H9 (cell line): ENCODE data around the gene AVPR2. TPM values are rescaled to one million over a fixed set of nuclear protein-coding genes. Genes with fewer than 3 reads are reported as not detected.

Source experiments
- DNase-seq: peaks from one replicate; pipeline ENCODE4 v3.0.0-alpha.2; 2017
- H2AFZ ChIP-seq: one replicate; pipeline ENCODE4 v1.6.1; 2013; ENCODE audit warnings: mild to moderate bottlenecking, low read length, control low read depth, moderate library complexity
- H2AK5ac ChIP-seq: 2 replicates; pipeline ENCODE4 v1.6.1; 2013; ENCODE audit warnings: low read length, control low read depth, mixed read lengths; ENCODE audit not compliant: insufficient read length
- H2BK120ac ChIP-seq: one replicate; pipeline ENCODE4 v1.6.1; 2013; ENCODE audit warnings: low read depth, mild to moderate bottlenecking, low read length, control low read depth, inconsistent platforms; ENCODE audit not compliant: poor library complexity, severe bottlenecking
- H2BK12ac ChIP-seq: 2 replicates; pipeline ENCODE4 v1.6.1; 2013; ENCODE audit warnings: low read length, control low read depth, mixed read lengths, low read depth; ENCODE audit not compliant: insufficient read length
- H2BK15ac ChIP-seq: 2 replicates; pipeline ENCODE4 v1.6.1; 2013; ENCODE audit warnings: low read depth, low read length, control low read depth
- H2BK20ac ChIP-seq: one replicate; pipeline ENCODE4 v1.6.1; 2013; ENCODE audit warnings: low read depth, mild to moderate bottlenecking, low read length, control low read depth, inconsistent platforms; ENCODE audit not compliant: poor library complexity, severe bottlenecking
- H2BK5ac ChIP-seq: 2 replicates; pipeline ENCODE4 v1.6.1; 2013; ENCODE audit warnings: low read length, control low read depth, mixed read lengths; ENCODE audit not compliant: insufficient read length
- H3K14ac ChIP-seq: 2 replicates; pipeline ENCODE4 v1.6.1; 2013; ENCODE audit warnings: low read length, control low read depth; ENCODE audit not compliant: insufficient read depth
- H3K18ac ChIP-seq: 2 replicates; pipeline ENCODE4 v1.6.1; 2013; ENCODE audit warnings: low read depth, mild to moderate bottlenecking, mixed read lengths, low read length, control low read depth; ENCODE audit not compliant: insufficient read length
- H3K23ac ChIP-seq: 2 replicates; pipeline ENCODE4 v1.6.1; 2013; ENCODE audit warnings: low read length, control low read depth, mixed read lengths, low read depth; ENCODE audit not compliant: insufficient read length
- H3K23me2 ChIP-seq: 2 replicates; pipeline ENCODE4 v1.6.1; 2013; ENCODE audit warnings: low read depth, mild to moderate bottlenecking, mixed read lengths, low read length, control low read depth; ENCODE audit not compliant: insufficient read length, poor library complexity, severe bottlenecking
- H3K27ac ChIP-seq: 2 replicates; pipeline ENCODE4 v1.5.1; 2013; ENCODE audit warnings: low read length, control low read depth, mixed read lengths, low read depth; ENCODE audit not compliant: insufficient read length
- H3K27me3 ChIP-seq: 2 replicates; pipeline ENCODE4 v1.6.1; 2013; ENCODE audit warnings: low read length, control low read depth, inconsistent platforms; ENCODE audit not compliant: insufficient read depth
- H3K4ac ChIP-seq: 2 replicates; pipeline ENCODE4 v1.6.1; 2013; ENCODE audit warnings: low read depth, mild to moderate bottlenecking, control low read depth, inconsistent platforms, low read length, moderate library complexity
- H3K4me1 ChIP-seq: 2 replicates; pipeline ENCODE4 v1.6.1; 2013; ENCODE audit warnings: low read length, control low read depth, inconsistent platforms; ENCODE audit not compliant: insufficient read depth
- H3K4me2 ChIP-seq: 2 replicates; pipeline ENCODE4 v1.6.1; 2013; ENCODE audit warnings: low read length, control low read depth, mixed read lengths; ENCODE audit not compliant: insufficient read length, insufficient read depth
- H3K56ac ChIP-seq: 2 replicates; pipeline ENCODE4 v1.6.1; 2013; ENCODE audit warnings: low read depth, mild to moderate bottlenecking, mixed read lengths, low read length, control low read depth; ENCODE audit not compliant: insufficient read length
- H3K79me1 ChIP-seq: 2 replicates; pipeline ENCODE4 v1.6.1; 2013; ENCODE audit warnings: low read depth, mild to moderate bottlenecking, moderate library complexity, low read length, control low read depth, inconsistent platforms; ENCODE audit not compliant: insufficient read depth, poor library complexity, severe bottlenecking
- H3K79me2 ChIP-seq: 2 replicates; pipeline ENCODE4 v1.6.1; 2013; ENCODE audit warnings: low read length, control low read depth, inconsistent platforms; ENCODE audit not compliant: insufficient read depth
- H3K9ac ChIP-seq: 2 replicates; pipeline ENCODE4 v1.6.1; 2013; ENCODE audit warnings: low read length, control low read depth, mixed read lengths; ENCODE audit not compliant: insufficient read length; ENCODE audit errors: extremely low read depth
- H3K9me3 ChIP-seq: one replicate; pipeline ENCODE4 v1.6.1; 2013; ENCODE audit warnings: low read depth, low read length, inconsistent platforms; ENCODE audit not compliant: control insufficient read depth
- H3T11ph ChIP-seq: one replicate; pipeline ENCODE4 v1.6.1; 2013; ENCODE audit warnings: mild to moderate bottlenecking, low read length, control low read depth, inconsistent platforms
- H4K20me1 ChIP-seq: one replicate; pipeline ENCODE4 v1.6.1; 2013; ENCODE audit not compliant: control insufficient read depth, insufficient read length, insufficient read depth
- H4K5ac ChIP-seq: 2 replicates; pipeline ENCODE4 v1.6.1; 2013; ENCODE audit warnings: low read depth, mild to moderate bottlenecking, mixed read lengths, low read length, control low read depth; ENCODE audit not compliant: insufficient read length
- H4K8ac ChIP-seq: replicated peaks from 2 replicates; pipeline ENCODE4 v1.6.1; 2013; ENCODE audit warnings: low read length, control low read depth, mixed read lengths, low read depth; ENCODE audit not compliant: insufficient read length
- H4K91ac ChIP-seq: 2 replicates; pipeline ENCODE4 v1.6.1; 2013; ENCODE audit warnings: low read depth, mild to moderate bottlenecking, moderate library complexity, mixed read lengths, low read length, control low read depth; ENCODE audit not compliant: insufficient read length
- H3K27ac Mint-ChIP-seq, 3 experiments: 2 replicates in 2 of 3; 3 replicates in 1 of 3; pipeline ENCODE4 v1.8.0; 2020 to 2021; ENCODE audit warnings: mixed read lengths in 3 of 3, mild to moderate bottlenecking in 1 of 3, moderate library complexity in 1 of 3
- H3K27me3 Mint-ChIP-seq: 2 replicates; pipeline ENCODE4 v1.8.0; 2021; ENCODE audit warnings: low read depth, mild to moderate bottlenecking, moderate library complexity, mixed read lengths
- H3K36me3 Mint-ChIP-seq, 3 experiments: 2 replicates in 2 of 3; 3 replicates in 1 of 3; pipeline ENCODE4 v1.8.0; 2020 to 2021; ENCODE audit warnings: low read depth in 3 of 3, mixed read lengths in 3 of 3; ENCODE audit not compliant: insufficient read depth in 1 of 3
- H3K4me1 Mint-ChIP-seq, 2 experiments: 2 replicates each; pipeline ENCODE4 v1.8.0; 2020; ENCODE audit warnings: mixed read lengths in 2 of 2
- H3K4me3 Mint-ChIP-seq, 2 experiments: 2 replicates in 1 of 2; 3 replicates in 1 of 2; pipeline ENCODE4 v1.8.0; 2020 to 2021; ENCODE audit warnings: mild to moderate bottlenecking in 2 of 2, mixed read lengths in 2 of 2, moderate library complexity in 1 of 2
- H3K9me3 Mint-ChIP-seq, 2 experiments: 2 replicates in 1 of 2; 3 replicates in 1 of 2; pipeline ENCODE4 v1.8.0; 2020; ENCODE audit warnings: mild to moderate bottlenecking in 2 of 2, mixed read lengths in 2 of 2, moderate library complexity in 1 of 2
- WGBS: extraction: QIAGEN DNeasy Blood & Tissue Kit; methylation state at CpG from one replicate; pipeline ENCODE4 v1.1.7; 2013; ENCODE audit warnings: missing lambda C conversion rate, low lambda C conversion rate, mixed read lengths; ENCODE audit not compliant: insufficient read length; ENCODE audit errors: extremely low coverage; 5-methylcytosine and 5-hydroxymethylcytosine counted together
- total RNA-seq: library from RNA; stranded (reverse); gene quantifications from 2 replicates; pipeline ENCODE4 v1.2.1, GENCODE V29; 2021
- TF ChIP-seq, protein P1 (sequence below): fragments of 200-600 bp; sonication (generic); conservative IDR thresholded peaks from 3 replicates; pipeline ENCODE4 v1.8.0; 2021; ENCODE audit warnings: antibody characterized with exemption, mild to moderate bottlenecking

Gene AVPR2
- total RNA-seq, 1 experiment from 2014 or later, result not detected

DNA sequence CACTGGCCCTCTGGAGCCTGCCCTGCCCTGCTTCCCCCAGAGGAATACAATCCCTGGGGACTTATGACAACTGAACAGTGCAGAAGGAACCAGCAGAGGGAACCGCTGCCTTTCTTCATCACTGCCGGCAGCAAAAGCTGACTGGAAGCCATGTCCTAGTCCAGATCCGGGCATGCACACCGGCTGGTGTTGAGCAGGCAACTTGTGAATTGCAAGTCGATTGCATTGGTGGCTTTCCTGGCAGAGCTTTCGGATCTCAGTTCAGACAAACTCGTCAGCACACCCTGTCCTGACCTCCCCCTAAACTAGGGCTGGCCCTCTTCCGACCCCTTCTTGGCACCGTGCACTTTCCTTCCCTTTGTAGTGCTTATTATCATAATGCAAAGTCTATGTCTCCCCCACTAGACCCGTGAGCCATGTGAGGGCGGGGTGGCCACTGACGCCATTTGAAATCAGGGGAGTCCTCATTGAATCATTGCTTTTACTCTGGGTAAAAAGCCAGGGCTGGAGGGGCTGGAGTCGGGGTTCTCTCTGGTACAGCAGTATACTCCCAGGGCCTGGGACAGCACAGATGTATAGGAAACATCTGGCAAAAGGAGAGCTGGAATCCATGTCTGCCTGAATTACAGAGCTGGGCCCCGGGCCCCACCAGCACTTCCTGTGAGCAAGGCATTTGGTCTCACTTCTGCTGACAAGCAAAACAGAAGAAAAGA lies 19.8 kb downstream of the AVPR2 start:
- Histone ChIP-seq H3K79me2 (no peaks in the 10 kb centered on the region), H2AK5ac (no peak overlapping the region), H2AFZ (no peak overlapping the region), H3K4ac (no peak overlapping the region), H2BK15ac (no peak overlapping the region), H3K79me1 (no peaks in the 10 kb centered on the region), H4K20me1 (no peaks in the 10 kb centered on the region), H3K9ac (no peak overlapping the region), H3K56ac (no peak overlapping the region), H2BK12ac (no peak overlapping the region), H3K14ac (no peak overlapping the region), H4K5ac (no peak overlapping the region), H2BK120ac (no peak overlapping the region), H3T11ph (no peak overlapping the region), H3K18ac (no peak overlapping the region), H3K4me1 (no peaks in the 10 kb centered on the region), H3K27me3 (no peaks in the 10 kb centered on the region), H3K9me3 (peaks cover 2% of the 10 kb centered on the region), H2BK5ac (no peak overlapping the region), H3K23ac (no peak overlapping the region), H3K27ac (no peak overlapping the region), H4K91ac (no peak overlapping the region), H3K4me2 (no peak overlapping the region), H4K8ac (no peak overlapping the region), H3K23me2 (peaks cover 22% of the 10 kb centered on the region), H2BK20ac (no peak overlapping the region)
- TF ChIP-seq, protein P1, sequence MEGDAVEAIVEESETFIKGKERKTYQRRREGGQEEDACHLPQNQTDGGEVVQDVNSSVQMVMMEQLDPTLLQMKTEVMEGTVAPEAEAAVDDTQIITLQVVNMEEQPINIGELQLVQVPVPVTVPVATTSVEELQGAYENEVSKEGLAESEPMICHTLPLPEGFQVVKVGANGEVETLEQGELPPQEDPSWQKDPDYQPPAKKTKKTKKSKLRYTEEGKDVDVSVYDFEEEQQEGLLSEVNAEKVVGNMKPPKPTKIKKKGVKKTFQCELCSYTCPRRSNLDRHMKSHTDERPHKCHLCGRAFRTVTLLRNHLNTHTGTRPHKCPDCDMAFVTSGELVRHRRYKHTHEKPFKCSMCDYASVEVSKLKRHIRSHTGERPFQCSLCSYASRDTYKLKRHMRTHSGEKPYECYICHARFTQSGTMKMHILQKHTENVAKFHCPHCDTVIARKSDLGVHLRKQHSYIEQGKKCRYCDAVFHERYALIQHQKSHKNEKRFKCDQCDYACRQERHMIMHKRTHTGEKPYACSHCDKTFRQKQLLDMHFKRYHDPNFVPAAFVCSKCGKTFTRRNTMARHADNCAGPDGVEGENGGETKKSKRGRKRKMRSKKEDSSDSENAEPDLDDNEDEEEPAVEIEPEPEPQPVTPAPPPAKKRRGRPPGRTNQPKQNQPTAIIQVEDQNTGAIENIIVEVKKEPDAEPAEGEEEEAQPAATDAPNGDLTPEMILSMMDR, result peak; percentile 34; the same call in 2 of the 3 replicates
- Mint-ChIP-seq H3K4me1 (peaks cover 13 to 33% of the 10 kb centered on the region in 2 experiments), H3K4me3 (no peak overlapping the region; a peak in 1 of 5 replicates), H3K27ac (no peak overlapping the region), H3K9me3 (peaks cover 50 to 71% of the 10 kb centered on the region in 2 experiments), H3K36me3 (peaks cover 9 to 16% (median 10%) of the 10 kb centered on the region in 3 experiments; a peak in 5 of 7 replicates), H3K27me3 (no peaks in the 10 kb centered on the region; the same call in none of the 2 replicates)
- WGBS, result no CpG with 5 or more reads among the region's 14 CpGs
- no peak for DNase-seq
